ENCODE measurements around the gene CTSD.

CTSD gene

GRCh38 chr11:1782831-1783724, 19.4 kb upstream of the CTSD start:
- DNase-seq (ENCODE audit: low spot score): peak; percentile 61

- no peak for DNase-seq (ENCODE audit: low spot score)
Observed at GRCh38 chr11:1782031-1782590, 18.4 kb upstream of the CTSD start.

- DNase-seq (ENCODE audit: low spot score): no peak
Observed at GRCh38 chr11:1781593-1781975, 17.9 kb upstream of the CTSD start.

- no peak for DNase-seq (ENCODE audit: low spot score)
Observed at GRCh38 chr11:1780700-1781592, 17.2 kb upstream of the CTSD start.

GRCh38 chr11:1779806-1780699, 16.3 kb upstream of the CTSD start:
- no peak for DNase-seq (ENCODE audit: low spot score)

GRCh38 chr11:1779034-1779805, 15.5 kb upstream of the CTSD start:
- DNase-seq (ENCODE audit: low spot score): no peak

GRCh38 chr11:1778141-1778911, 14.6 kb upstream of the CTSD start:
- DNase-seq (ENCODE audit: low spot score): no peak

GRCh38 chr11:1777737-1778136, 14.0 kb upstream of the CTSD start:
- no peak for DNase-seq (ENCODE audit: low spot score)

GRCh38 chr11:1776944-1777715, 13.4 kb upstream of the CTSD start:
- DNase-seq (ENCODE audit: low spot score): no peak

GRCh38 chr11:1776331-1776851, 12.7 kb upstream of the CTSD start:
- DNase-seq (ENCODE audit: low spot score): no peak

- DNase-seq (ENCODE audit: low spot score): no peak
Observed at GRCh38 chr11:1774886-1775285, 11.2 kb upstream of the CTSD start.

GRCh38 chr11:1773994-1774550, 10.3 kb upstream of the CTSD start:
- no peak for DNase-seq (ENCODE audit: low spot score)

GRCh38 chr11:1773131-1773993, 9.6 kb upstream of the CTSD start:
- no peak for DNase-seq (ENCODE audit: low spot score)

GRCh38 chr11:1772270-1773130, 8.8 kb upstream of the CTSD start:
- peak; percentile 93 for DNase-seq (ENCODE audit: low spot score)

GRCh38 chr11:1771700-1772099, 8.0 kb upstream of the CTSD start:
- DNase-seq (ENCODE audit: low spot score): peak; percentile 12

- no peak for DNase-seq (ENCODE audit: low spot score)
Observed at GRCh38 chr11:1771273-1771672, 7.5 kb upstream of the CTSD start.

- no peak for DNase-seq (ENCODE audit: low spot score)
Observed at GRCh38 chr11:1770528-1770927, 6.8 kb upstream of the CTSD start.
